Measurements from ENCODE around the gene OR8B8. TPM values are rescaled to one million over a fixed set of nuclear protein-coding genes. Genes with fewer than 3 reads are reported as not detected.
"Not testable (repeated sequence)": the region's sequence is repeated elsewhere in the genome, so short reads cannot be mapped to it uniquely, and the experiment has no call there.

OR8B8 gene
- total RNA-seq, 2 donors from 2014 or later: not detected

DNA sequence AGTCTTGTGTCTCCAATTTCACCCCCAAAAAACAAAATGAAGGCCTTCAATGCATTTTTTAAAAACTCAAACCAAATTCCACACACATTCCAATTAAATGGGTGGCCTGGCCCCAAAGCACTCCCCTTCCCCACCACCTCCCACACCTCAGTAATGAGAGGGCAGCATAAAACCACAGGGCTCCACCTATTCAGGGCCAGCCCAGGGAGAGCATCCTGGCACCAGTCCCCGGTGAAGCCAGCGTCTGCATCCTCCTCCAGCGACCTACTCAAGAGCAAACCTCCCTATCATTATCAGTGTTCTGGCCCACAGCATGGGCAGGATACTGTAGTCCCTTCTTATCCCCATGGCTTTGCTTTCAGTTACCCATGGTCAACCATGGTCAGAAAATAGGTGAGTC, 17.8 kb upstream of the OR8B8 start:
- no peak overlapping the region for H3K27ac ChIP-seq
- intact Hi-C loops (cut with DNase I): no loop called here
- H3K27me3 ChIP-seq: no peaks in the 10 kb centered on the region
- TF ChIP-seq, protein P1, sequence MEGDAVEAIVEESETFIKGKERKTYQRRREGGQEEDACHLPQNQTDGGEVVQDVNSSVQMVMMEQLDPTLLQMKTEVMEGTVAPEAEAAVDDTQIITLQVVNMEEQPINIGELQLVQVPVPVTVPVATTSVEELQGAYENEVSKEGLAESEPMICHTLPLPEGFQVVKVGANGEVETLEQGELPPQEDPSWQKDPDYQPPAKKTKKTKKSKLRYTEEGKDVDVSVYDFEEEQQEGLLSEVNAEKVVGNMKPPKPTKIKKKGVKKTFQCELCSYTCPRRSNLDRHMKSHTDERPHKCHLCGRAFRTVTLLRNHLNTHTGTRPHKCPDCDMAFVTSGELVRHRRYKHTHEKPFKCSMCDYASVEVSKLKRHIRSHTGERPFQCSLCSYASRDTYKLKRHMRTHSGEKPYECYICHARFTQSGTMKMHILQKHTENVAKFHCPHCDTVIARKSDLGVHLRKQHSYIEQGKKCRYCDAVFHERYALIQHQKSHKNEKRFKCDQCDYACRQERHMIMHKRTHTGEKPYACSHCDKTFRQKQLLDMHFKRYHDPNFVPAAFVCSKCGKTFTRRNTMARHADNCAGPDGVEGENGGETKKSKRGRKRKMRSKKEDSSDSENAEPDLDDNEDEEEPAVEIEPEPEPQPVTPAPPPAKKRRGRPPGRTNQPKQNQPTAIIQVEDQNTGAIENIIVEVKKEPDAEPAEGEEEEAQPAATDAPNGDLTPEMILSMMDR (IDR thresholded peaks at IDR 0.05): no peak
- H3K36me3 ChIP-seq (replicated peaks in 1 of 2; ENCODE audit: insufficient read depth in 1 of 2, low read depth in 2 of 2): no peaks in the 10 kb centered on the region
- H3K4me1 ChIP-seq: no peaks in the 10 kb centered on the region
- ATAC-seq (no peak), DNase-seq (no peak)
- H3K4me3 ChIP-seq: no peak overlapping the region
- H3K9me3 ChIP-seq: no peaks in the 10 kb centered on the region
- 65 to 74% methylated on average over 3 of the region's 3 CpGs for WGBS, 2 donors

DNA sequence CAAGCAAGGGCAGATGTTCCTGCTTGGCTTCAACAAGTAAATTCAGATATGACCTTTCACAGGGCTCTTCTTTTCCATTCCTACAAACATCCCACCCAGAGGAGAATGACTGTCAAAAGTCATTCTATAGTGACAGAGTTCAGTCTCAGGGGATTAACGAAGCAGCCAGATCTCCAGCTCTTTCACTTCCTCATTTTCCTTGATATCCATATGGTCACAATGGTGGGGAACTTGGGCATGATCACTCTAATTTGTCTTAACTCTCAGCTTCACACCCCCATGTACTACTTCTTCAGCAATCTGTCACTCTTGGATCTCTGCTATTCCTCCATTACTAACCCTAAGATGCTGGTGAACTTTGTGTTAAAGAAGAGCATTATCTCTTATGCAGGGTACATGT, 15.0 kb upstream of the OR8B8 start:
- no peak for DNase-seq
- Histone ChIP-seq H3K27ac (no peak overlapping the region), H3K4me3 (no peak overlapping the region), H3K36me3 (replicated peaks in 1 of 2; ENCODE audit: insufficient read depth in 1 of 2, low read depth in 2 of 2) (no peaks in the 10 kb centered on the region), H3K27me3 (no peaks in the 10 kb centered on the region), H3K9me3 (no peaks in the 10 kb centered on the region), H3K4me1 (no peaks in the 10 kb centered on the region)
- TF ChIP-seq, protein P1 (IDR thresholded peaks at IDR 0.05): no peak
- TF ChIP-seq POLR2A (IDR thresholded peaks at IDR 0.05): no peak
- ATAC-seq: no peak
- intact Hi-C loops (cut with DNase I): no loop called here
- WGBS, 2 donors: 77 to 85% methylated on average over 1 of the region's 1 CpG

DNA sequence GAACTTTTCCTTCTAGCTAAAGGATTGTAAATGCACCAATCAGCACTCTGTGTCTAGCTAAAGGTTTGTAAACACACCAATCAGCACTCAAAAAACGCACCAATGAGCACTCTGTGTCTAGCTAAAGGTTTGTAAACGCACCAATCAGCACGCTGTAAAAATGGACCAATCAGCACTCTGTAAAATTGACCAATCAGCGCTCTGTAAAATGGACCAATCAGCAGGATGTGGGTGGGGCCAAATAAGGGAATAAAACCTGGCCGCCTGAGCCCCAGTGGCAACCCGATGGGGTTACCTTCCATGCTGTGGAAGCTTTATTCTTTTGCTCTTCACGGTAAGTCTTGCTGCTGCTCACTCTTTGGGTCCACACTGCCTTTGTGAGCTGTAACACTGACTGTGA, 13.9 kb upstream of the OR8B8 start:
- H3K9me3 ChIP-seq; H3K27ac ChIP-seq; H3K27me3 ChIP-seq; H3K4me3 ChIP-seq; H3K36me3 ChIP-seq (replicated peaks in 1 of 2; ENCODE audit: insufficient read depth in 1 of 2, low read depth in 2 of 2); DNase-seq; ATAC-seq; H3K4me1 ChIP-seq; intact Hi-C loops (cut with DNase I): not testable (repeated sequence)
- 76 to 87% methylated on average over 7 of the region's 7 CpGs for WGBS, 2 donors

DNA sequence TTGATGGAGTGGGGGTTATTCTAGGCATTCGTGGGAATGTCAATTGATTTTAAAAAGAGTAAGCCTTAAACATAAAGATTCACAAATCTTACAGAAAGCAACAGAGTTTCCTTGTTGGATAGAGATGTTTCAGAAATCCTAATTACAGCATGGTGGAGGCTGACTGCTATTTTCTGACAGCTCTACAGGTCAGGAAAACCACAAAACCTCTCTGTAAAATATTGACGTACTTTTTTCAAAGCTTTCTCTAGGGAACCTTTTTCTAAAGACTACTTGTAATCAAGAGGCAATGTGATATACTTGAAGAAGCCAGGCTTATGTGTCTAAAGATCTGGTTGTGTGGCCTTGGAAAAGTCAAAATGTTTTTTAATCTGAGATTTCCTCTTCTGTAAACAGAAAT, 9.1 kb upstream of the OR8B8 start:
- WGBS, 2 donors: 10 to 47% methylated on average over 2 of the region's 2 CpGs
- no peaks in the 10 kb centered on the region for H3K36me3 ChIP-seq (replicated peaks in 1 of 2; ENCODE audit: insufficient read depth in 1 of 2, low read depth in 2 of 2)
- ATAC-seq (no peak), DNase-seq (no peak)
- H3K27me3 ChIP-seq: no peaks in the 10 kb centered on the region
- no peaks in the 10 kb centered on the region for H3K4me1 ChIP-seq
- H3K27ac ChIP-seq: no peak overlapping the region
- intact Hi-C loops (cut with DNase I): no loop called here
- H3K9me3 ChIP-seq: no peaks in the 10 kb centered on the region
- no peak overlapping the region for H3K4me3 ChIP-seq
- TF ChIP-seq, protein P1 (IDR thresholded peaks at IDR 0.05): no peak
- no peak for TF ChIP-seq POLR2A (IDR thresholded peaks at IDR 0.05)

DNA sequence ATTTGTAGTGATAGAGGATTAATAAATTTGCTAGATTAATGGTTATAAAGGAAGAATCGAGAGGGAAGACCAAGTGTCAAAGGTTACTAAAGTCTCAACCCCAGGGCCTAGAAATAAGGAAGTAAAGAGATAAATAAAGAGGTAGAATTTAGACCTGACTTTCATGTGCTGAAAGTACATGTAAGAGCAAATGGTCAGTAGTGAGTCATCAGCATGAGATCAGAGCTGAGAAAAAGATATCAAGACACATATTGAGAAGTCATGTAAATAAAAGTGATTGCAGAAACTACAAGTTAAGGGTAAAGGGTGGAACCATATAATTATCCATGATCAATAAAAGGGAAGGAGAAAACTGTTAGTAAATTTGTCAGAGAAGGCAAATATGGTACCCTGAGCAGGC, 1.4 kb upstream of the OR8B8 start:
- WGBS, 2 donors: 61 to 62% methylated on average over 1 of the region's 1 CpG
- H3K27me3 ChIP-seq: no peaks in the 10 kb centered on the region
- TF ChIP-seq, protein P1 (IDR thresholded peaks at IDR 0.05): no peak
- no peak for TF ChIP-seq POLR2A (IDR thresholded peaks at IDR 0.05)
- no peaks in the 10 kb centered on the region for H3K9me3 ChIP-seq
- ATAC-seq: no peak
- H3K27ac ChIP-seq: no peak overlapping the region
- H3K4me3 ChIP-seq: no peak overlapping the region
- DNase-seq: no peak
- H3K36me3 ChIP-seq (replicated peaks in 1 of 2; ENCODE audit: insufficient read depth in 1 of 2, low read depth in 2 of 2): no peaks in the 10 kb centered on the region
- H3K4me1 ChIP-seq: no peaks in the 10 kb centered on the region
- intact Hi-C loops (cut with DNase I): no loop called here

Measured in body of pancreas (tissue), 4 donors.